Tibial nerve (tissue), 4 donors: ENCODE data around the gene IL1RN.

Experiments
- CTCF ChIP-seq, 5 experiments: fragments of 200-600 bp in 3 of 5; fragments of 450-650 bp in 2 of 5; sonication (generic) in 3 of 5; IDR thresholded peaks; one replicate each; pipeline ENCODE4 v1.5.1; 2016 to 2019; ENCODE audit warnings: antibody characterized with exemption in 5 of 5, mild to moderate bottlenecking in 3 of 5, moderate library complexity in 2 of 5
- EP300 ChIP-seq, 2 donors: sonication (generic); formaldehyde crosslinking; IDR thresholded peaks; one replicate each; pipeline ENCODE4 v1.6.1; 2017; ENCODE audit warnings: antibody characterized with exemption in 2 of 2, mild to moderate bottlenecking in 1 of 2
- POLR2A ChIP-seq, 2 donors: fragments of 450-650 bp; IDR thresholded peaks; one replicate each; pipeline ENCODE4 v1.6.1; 2017; ENCODE audit warnings: antibody characterized with exemption in 2 of 2, mild to moderate bottlenecking in 2 of 2, moderate library complexity in 2 of 2

GRCh38 chr2:113122364-113122763 lies 5.0 kb upstream of the IL1RN start:
- no peak for TF ChIP-seq CTCF (IDR thresholded peaks at IDR 0.05)
- no peak for TF ChIP-seq POLR2A (IDR thresholded peaks at IDR 0.05)
- no peak for TF ChIP-seq EP300 (IDR thresholded peaks at IDR 0.05)
